NK-92 (cell line): Measurements from ENCODE around the gene ACE2.

Source experiments
- DNase-seq: peaks from one replicate; lab custom pipeline; 2025; ENCODE audit not compliant: unreplicated experiment; lab: John Stamatoyannopoulos, UW

ACE2 gene

GRCh38 chrX:15576019-15576418 is 24.7 kb downstream of the ACE2 start:
- DNase-seq, result no peak

GRCh38 chrX:15574017-15574416 is 26.7 kb downstream of the ACE2 start:
- DNase-seq, result no peak

GRCh38 chrX:15570145-15570544 is 30.6 kb downstream of the ACE2 start:
- no peak for DNase-seq

- no peak for DNase-seq
Measured at GRCh38 chrX:15567886-15568616, 32.7 kb downstream of the ACE2 start.

DNA sequence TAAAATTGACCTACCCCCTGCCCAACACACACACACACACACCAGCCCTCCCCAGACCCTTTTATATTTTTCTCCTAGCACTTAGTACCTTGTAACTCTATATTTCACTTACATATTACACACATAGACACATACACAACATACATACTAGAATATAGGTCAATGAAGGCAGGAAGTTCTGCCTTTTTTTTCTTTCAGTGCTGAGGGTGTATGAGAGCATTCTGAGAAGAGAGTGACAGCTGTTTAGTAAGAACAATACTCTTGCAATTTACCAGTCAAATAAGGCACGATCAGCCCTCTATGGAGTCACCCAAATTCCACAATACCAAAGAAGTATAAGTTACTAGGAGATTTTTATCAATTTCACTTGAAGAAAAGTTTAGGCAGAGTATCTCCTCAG is 33.5 kb downstream of the ACE2 start:
- DNase-seq, result no peak

- DNase-seq, result no peak
Measured at GRCh38 chrX:15566244-15566643, 34.5 kb downstream of the ACE2 start.

DNA sequence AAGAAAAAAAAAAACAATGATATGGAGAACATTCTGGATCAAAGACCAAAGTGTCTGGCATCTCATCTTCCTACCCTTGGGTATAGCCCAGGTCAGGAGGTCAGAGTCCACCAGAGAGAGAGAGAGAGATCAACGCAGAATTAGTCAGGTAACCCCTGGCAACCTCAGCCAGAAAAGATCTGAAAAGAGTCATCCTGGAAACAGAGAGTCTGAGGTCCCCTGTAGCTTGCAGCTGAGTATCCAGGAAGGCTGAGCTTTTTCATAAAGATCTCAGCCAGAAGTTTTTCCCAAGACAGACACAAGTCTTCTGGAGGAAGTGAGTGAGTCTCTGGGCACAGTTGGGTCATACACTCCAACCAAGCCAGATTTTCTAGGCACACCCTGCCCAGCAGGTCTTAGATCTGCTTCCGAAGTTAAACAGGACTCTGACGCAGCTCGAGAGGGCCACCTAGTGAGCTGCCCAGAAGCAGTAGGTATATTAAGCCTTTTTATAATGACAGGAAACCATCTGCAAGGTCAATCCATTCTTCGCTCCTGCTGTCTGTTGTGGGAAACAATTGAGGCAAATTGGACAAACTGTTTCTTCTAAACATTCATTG is 35.7 kb downstream of the ACE2 start:
- DNase-seq, result no peak

DNA sequence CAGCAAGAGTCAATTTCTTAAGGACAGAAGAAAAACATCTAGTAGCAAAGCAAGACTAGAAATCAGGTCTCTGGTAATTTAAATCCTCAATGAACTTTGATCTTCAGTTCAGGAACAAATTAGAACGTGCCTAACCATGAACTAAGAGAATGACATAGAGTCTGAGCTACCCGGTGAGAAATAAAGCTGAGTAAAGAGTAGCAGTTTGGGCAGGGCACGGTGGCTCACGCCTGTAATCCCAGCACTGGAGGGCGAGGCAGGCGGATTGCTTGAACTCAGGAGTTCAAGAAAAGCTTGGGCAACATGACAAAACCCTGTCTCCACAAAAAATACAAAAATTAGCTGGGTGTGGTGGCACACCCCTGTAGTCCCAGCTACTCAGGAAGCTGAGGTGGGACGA is 37.7 kb downstream of the ACE2 start:
- no peak for DNase-seq

DNA sequence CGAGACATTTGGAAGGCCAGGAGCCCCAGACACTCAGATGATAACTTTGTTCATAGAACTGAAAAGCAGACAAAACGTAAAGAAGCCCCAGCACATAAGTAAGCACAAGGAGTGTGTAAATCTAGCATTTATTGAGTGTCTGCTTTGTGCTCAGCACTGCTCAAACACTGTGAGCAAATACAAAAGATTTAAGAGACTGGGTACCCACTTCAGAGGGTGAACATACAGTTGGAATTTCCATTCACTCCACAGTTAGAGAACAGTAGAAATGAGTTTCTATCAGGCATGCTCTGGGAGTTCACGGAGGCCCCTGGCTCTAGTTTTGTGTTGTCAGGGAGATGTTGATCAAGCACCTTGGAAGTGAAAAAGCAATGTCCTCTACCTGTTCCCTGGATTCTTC is 39.8 kb downstream of the ACE2 start:
- DNase-seq, result no peak

GRCh38 chrX:15559227-15559626 is 41.5 kb downstream of the ACE2 start:
- DNase-seq, result no peak

GRCh38 chrX:15549189-15550012 is 51.4 kb downstream of the ACE2 start:
- no peak for DNase-seq

DNA sequence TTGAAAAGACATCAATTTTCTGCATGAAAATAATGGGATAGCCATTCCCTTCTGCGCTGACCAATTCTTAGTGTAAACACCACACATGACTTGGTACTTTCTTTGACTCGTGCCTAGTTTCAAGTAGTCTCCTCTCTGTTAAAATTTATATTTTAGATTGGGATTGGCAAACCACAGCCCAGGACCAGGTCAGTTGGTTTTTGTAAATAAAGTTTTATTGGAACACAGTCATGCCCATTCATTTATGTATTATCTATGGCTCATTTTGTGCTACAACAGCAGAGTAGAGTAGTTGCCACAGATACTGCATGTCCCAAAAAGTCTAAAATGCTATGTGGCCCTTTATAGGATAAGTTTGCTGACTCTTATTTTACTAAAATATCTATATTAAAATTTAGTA is 53.4 kb downstream of the ACE2 start:
- DNase-seq, result no peak

DNA sequence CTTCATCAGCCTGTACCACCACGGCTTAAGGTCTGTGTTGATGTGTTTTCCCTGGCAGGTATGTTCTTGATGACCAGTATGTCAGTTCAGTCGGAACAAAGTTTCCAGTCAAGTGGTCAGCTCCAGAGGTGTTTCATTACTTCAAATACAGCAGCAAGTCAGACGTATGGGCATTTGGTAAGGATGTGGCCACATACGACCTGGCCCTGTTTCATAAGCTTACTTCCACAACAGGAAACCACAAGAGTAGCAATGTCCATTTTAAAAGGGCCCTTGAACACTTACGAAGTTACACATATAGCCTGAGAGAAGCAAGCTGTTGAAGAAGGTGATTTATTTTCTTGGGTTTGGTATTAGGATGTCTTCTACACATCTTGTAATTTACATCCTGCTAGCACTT is 54.0 kb downstream of the ACE2 start:
- no peak for DNase-seq

DNA sequence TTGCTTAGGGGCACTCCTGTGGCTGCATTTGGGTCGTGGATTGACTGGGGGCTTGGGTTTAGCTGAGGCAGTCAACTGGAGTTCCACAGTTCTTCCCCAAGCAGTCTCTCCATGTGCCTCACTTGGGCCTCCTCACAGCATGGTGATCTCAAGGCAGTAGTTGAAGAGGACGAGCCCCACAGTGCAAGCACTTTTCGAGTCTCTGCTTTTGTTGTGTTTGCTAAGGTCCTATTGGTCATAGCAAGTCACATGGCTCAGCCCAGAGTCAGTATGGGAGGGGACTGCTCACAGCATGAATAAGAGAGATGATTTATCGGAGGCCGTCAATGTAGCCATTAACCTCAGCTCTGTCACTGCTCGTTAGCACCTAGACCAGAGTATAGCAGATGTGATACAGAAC is 70.4 kb downstream of the ACE2 start:
- no peak for DNase-seq

DNA sequence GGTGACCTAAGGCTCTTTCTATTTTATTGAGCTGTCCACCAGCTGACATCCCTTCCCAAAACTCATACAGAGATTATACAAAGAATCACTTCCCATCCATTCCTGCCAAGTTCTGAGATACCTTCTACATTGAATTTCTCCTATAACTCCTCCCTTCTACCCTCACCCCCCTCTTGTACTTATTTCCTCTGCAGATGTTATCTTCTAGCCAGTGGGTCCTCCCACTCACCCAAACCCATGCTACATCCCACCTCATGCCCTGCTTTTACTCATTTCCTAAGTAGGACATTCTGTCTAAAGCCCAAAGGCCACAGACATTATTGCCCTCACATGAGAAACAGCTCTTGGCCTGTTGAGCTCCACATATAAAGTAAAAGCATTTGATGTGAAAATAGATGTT is 71.6 kb downstream of the ACE2 start:
- no peak for DNase-seq

DNA sequence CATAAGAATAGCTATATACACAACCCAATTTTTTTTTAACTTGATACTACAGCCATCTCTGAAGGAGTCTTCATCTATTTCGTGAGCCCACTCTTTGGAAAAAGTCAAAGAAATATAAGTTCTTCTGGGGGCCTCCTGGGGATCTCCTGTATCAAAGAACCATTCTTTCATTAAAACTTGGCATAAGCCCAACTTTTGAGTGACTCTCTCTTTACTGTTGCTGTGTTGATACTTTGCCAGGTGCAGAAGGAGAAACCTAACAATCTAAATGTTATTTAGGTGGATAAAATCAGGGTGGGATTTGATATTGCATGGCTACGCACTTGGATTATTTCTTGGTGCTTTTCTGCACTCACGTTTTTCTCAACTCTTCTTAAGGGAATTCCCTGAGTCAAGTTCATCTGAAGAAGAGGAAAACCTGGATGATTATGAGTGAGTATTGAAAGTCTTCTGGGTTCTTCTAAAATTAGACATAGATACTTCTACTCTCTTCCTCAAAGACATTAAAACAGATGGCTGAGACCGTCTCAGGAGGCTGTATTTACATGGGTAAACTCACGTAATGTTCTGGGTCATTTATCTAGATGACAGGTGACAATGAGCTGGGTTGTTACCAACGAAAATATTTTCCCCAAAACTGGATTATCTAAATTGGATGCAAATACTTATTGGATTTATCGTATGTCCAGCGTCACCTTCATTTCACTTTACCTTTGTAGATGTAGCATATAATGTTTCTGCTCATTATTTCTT is 74.9 kb downstream of the ACE2 start:
- no peak for DNase-seq

- DNase-seq, result no peak
Measured at GRCh38 chrX:15524417-15524816, 76.3 kb downstream of the ACE2 start.

GRCh38 chrX:15523088-15523487 is 77.7 kb downstream of the ACE2 start:
- no peak for DNase-seq

DNA sequence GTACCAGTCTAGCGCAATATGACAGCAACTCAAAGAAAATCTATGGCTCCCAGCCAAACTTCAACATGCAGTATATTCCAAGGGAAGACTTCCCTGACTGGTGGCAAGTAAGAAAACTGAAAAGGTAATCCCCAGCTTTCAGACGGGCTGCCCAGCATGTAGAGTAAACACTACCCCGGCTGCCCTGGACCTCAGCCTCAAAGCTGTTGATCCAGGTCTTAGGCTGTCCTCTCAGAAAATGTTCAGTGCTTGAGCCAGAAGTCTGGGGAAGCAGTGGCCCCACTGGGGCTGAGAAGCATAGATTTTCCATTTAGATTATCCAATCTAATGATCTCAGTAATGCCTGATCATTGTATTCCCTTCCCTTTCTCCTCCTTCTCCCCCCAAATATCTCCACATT is 78.3 kb downstream of the ACE2 start:
- no peak for DNase-seq

- DNase-seq, result no peak
Measured at GRCh38 chrX:15515931-15516330, 84.8 kb downstream of the ACE2 start.

GRCh38 chrX:15514279-15514678 is 86.5 kb downstream of the ACE2 start:
- DNase-seq, result no peak
